ENCODE data around the gene KCNAB1.

DNA sequence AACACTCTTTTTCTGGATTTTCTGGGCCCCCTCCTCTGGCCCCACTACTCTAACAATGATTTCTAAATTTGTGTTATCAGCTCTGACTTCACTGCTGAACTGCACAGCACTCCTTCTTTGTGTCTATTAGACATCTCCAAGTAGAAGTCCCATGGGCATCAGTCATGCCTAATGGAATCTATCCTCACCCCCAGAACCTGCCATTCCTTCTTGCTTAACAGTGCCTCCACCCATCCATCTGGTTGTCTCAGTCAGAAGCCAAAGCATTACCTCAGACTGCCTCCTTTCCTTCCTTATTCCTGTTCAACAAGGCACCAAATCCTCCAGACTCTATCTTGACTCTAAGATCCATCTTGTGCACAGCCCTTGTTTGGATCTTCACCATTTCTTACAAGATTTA, 398.3 kb downstream of the KCNAB1 start:
- TF ChIP-seq, protein P1, sequence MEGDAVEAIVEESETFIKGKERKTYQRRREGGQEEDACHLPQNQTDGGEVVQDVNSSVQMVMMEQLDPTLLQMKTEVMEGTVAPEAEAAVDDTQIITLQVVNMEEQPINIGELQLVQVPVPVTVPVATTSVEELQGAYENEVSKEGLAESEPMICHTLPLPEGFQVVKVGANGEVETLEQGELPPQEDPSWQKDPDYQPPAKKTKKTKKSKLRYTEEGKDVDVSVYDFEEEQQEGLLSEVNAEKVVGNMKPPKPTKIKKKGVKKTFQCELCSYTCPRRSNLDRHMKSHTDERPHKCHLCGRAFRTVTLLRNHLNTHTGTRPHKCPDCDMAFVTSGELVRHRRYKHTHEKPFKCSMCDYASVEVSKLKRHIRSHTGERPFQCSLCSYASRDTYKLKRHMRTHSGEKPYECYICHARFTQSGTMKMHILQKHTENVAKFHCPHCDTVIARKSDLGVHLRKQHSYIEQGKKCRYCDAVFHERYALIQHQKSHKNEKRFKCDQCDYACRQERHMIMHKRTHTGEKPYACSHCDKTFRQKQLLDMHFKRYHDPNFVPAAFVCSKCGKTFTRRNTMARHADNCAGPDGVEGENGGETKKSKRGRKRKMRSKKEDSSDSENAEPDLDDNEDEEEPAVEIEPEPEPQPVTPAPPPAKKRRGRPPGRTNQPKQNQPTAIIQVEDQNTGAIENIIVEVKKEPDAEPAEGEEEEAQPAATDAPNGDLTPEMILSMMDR (IDR thresholded peaks at IDR 0.05): no peak
- no peak for TF ChIP-seq POLR2A (IDR thresholded peaks at IDR 0.05)
- TF ChIP-seq POLR2AphosphoS5 (IDR thresholded peaks at IDR 0.05): no peak

All from breast epithelium (tissue), 3 donors.